HUES64 (cell line): ENCODE results near the gene CHCHD1.
"Not testable (repeated sequence)": the region's sequence is repeated elsewhere in the genome, so short reads cannot be mapped to it uniquely, and the experiment has no call there.

Experiments
- H3K27ac ChIP-seq: 2 replicates; pipeline ENCODE4 v1.7.0; 2013; ENCODE audit warnings: low read depth, low read length, inconsistent platforms
- H3K27me3 ChIP-seq: 2 replicates; pipeline ENCODE4 v1.6.1; 2013; ENCODE audit warnings: mild to moderate bottlenecking, low read length; ENCODE audit not compliant: insufficient read depth
- H3K36me3 ChIP-seq: 2 replicates; pipeline ENCODE4 v1.6.1; 2013; ENCODE audit warnings: mild to moderate bottlenecking, low read length; ENCODE audit not compliant: insufficient read depth
- H3K4me1 ChIP-seq: 2 replicates; pipeline ENCODE4 v1.6.1; 2013; ENCODE audit warnings: mild to moderate bottlenecking, low read length, moderate library complexity; ENCODE audit not compliant: insufficient read depth
- H3K4me3 ChIP-seq: 2 replicates; pipeline ENCODE4 v1.5.1; 2013; ENCODE audit warnings: mild to moderate bottlenecking, low read length, moderate library complexity
- H3K9ac ChIP-seq: 2 replicates; pipeline ENCODE4 v1.6.1; 2013; ENCODE audit warnings: mild to moderate bottlenecking, low read depth, low read length
- H3K9me3 ChIP-seq: 2 replicates; pipeline ENCODE4 v1.6.1; 2013; ENCODE audit warnings: low read depth, low read length; ENCODE audit not compliant: insufficient read depth
- WGBS: fragments of 150-250, 120-280 bp; methylation state at CpG from one replicate; pipeline ENCODE4 v1.1.7; 2013; ENCODE audit warnings: missing lambda C conversion rate; 5-methylcytosine and 5-hydroxymethylcytosine counted together

CHCHD1 gene

GRCh38 chr10:73828161-73828560 lies 46.3 kb downstream of the CHCHD1 start:
- 95% methylated on average over 6 of the region's 6 CpGs for WGBS
- Histone ChIP-seq H3K9ac (no peak overlapping the region), H3K27ac (no peak overlapping the region), H3K36me3 (peaks cover 25% of the 10 kb centered on the region), H3K9me3 (no peaks in the 10 kb centered on the region), H3K27me3 (no peaks in the 10 kb centered on the region), H3K4me3 (no peak overlapping the region), H3K4me1 (no peaks in the 10 kb centered on the region)

GRCh38 chr10:73829090-73829489 lies 47.2 kb downstream of the CHCHD1 start:
- H3K9me3 ChIP-seq, H3K4me1 ChIP-seq, H3K27ac ChIP-seq, H3K9ac ChIP-seq, H3K27me3 ChIP-seq, H3K4me3 ChIP-seq: not testable (repeated sequence)
- 96% methylated on average over 6 of the region's 7 CpGs for WGBS
- H3K36me3 ChIP-seq: peaks cover 16% of the 10 kb centered on the region
